C4-2B (cell line): Measurements from ENCODE around the gene CBLN1.

Experiments
- ZFX ChIP-seq: fragments of 450-650 bp; IDR thresholded peaks from 2 replicates; pipeline ENCODE4 v1.6.1; 2017
- TF ChIP-seq, protein P1 (sequence below): fragments of 450-650 bp; conservative IDR thresholded peaks from 2 replicates; pipeline ENCODE4 v1.5.1; 2017; ENCODE audit warnings: mild to moderate bottlenecking

GRCh38 chr16:49282690-49283375 is 1.2 kb upstream of the CBLN1 start:
- TF ChIP-seq, protein P1, sequence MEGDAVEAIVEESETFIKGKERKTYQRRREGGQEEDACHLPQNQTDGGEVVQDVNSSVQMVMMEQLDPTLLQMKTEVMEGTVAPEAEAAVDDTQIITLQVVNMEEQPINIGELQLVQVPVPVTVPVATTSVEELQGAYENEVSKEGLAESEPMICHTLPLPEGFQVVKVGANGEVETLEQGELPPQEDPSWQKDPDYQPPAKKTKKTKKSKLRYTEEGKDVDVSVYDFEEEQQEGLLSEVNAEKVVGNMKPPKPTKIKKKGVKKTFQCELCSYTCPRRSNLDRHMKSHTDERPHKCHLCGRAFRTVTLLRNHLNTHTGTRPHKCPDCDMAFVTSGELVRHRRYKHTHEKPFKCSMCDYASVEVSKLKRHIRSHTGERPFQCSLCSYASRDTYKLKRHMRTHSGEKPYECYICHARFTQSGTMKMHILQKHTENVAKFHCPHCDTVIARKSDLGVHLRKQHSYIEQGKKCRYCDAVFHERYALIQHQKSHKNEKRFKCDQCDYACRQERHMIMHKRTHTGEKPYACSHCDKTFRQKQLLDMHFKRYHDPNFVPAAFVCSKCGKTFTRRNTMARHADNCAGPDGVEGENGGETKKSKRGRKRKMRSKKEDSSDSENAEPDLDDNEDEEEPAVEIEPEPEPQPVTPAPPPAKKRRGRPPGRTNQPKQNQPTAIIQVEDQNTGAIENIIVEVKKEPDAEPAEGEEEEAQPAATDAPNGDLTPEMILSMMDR: no peak
- TF ChIP-seq ZFX: no peak
